GM18868 (cell line): ENCODE data around the gene TOP3B.
"Not testable (repeated sequence)": the region's sequence is repeated elsewhere in the genome, so short reads cannot be mapped to it uniquely, and the experiment has no call there.

Source experiments
- ATAC-seq: cut with Tn5 transposase; IDR thresholded peaks from one replicate; pipeline ENCODE4 v1.9.1; 2021; ENCODE audit warnings: mild to moderate bottlenecking, moderate library complexity; ENCODE audit not compliant: unreplicated experiment

TOP3B gene

DNA sequence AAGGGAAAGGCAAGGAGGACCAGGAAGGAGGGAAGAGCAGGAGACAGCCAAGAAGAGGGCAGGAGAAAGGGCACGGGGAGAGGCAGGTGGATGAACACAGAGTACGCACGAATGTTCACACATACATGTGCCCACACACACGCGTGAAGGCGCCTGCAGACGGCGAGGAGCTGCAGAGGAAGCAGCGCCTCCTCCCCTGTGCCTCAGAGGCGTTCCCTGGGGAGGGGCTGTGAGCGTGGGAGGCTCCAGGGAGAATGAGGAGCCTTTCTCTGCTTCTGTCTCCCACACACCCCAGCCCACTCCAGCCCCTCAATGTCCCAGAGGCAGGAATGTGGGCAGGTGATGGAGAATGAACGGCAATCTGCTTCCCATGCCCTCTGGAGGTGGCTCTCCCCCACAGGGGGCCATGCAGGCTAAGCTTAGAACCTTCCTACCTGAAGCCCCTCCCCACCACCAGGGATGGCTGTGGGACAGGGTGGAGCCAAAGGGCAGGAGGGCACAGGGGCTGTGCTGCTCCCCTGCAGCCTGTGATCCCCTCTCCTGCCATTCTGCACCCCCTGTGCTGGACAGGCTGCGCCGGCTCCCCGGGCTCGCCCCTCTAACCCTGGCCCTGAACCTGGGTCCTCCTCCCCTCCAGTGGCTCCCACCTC is 55.3 kb downstream of the TOP3B start:
- no peak for ATAC-seq

GRCh38 chr22:21926728-21927127 is 55.9 kb downstream of the TOP3B start:
- no peak for ATAC-seq

GRCh38 chr22:21923163-21923561 is 59.4 kb downstream of the TOP3B start:
- no peak for ATAC-seq

GRCh38 chr22:21922370-21923162 is 60.0 kb downstream of the TOP3B start:
- no peak for ATAC-seq

DNA sequence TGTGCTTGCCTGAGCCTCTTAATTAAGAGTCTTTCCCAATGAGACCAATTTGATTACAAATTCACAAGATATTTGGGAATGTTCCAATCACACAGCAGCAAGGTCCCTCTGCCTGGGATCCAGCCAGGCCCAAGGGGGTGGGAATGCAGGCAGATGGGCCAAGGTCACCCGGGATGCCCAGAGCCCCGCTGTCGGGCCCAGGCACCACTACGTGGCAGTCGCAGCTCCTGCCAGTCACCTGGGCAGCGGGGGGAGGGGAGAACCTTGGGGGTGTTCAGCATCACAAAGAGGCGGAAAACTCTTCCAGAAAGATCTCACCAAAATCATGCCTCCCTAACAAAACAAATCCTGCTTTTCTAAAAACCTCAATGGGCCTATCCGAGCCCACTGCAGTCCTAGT is 60.9 kb downstream of the TOP3B start:
- no peak for ATAC-seq

GRCh38 chr22:21921184-21921721 is 61.3 kb downstream of the TOP3B start:
- no peak for ATAC-seq

DNA sequence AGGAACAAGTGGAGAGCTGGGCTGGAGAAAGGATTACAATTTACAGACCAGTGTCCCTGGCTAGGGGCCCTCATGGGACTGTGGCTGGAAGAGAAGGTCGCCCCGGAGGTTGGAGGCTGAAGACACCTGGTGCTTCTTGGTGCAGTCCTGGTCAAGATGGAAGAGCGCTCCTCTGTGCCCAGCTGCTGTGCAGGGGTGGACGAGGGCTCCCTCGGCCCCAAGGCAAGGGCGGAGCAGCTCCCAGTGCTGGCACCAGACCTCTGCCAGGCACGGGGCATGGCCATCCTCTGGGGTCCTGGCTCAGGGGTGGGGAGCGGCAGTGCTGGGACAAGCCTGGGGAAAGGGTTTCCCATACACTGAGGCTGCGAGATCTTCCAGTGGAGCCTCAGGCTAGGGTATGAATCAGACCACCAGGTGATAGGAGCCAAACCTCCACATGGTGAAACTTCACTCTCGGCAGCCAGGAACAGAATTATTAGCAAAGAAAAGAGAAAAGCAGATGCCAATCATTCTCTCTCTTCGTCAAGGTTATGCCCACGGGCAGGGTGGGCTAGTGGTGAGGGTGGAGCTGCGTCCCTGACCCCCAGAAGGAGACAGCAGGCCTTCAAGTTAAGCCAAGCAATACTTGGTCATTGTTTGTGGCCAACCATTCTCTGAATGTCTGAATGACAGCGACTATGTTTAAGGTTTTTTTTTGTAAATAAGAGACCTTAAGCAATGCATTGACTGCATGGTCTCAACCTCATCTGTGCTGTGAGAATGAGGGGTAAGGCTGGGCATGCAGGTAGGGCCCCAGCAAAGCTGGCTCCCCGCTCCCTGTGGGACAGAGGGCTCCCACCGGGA is 62.0 kb downstream of the TOP3B start:
- no peak for ATAC-seq

GRCh38 chr22:21919526-21920307 is 62.9 kb downstream of the TOP3B start:
- ATAC-seq = no peak

- no peak for ATAC-seq
Observed at GRCh38 chr22:21918466-21919185, 64.0 kb downstream of the TOP3B start.

DNA sequence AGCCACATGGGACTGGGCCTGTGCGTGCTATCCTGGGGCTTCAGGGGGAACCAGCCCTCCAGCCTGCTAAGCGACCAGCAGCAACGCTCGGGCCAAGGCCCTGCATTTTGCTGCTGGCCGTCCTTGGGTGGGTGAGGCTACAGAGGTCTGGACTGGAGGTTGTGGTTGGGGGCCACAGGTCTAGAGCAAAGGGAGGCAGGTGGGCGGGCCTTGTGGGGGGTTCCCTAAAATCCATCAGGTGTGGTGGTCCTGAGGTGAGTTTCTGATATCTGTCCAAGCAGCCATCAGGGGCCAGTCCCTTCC is 64.7 kb downstream of the TOP3B start:
- ATAC-seq = no peak

- no peak for ATAC-seq
Observed at GRCh38 chr22:21917181-21917958, 65.2 kb downstream of the TOP3B start.

DNA sequence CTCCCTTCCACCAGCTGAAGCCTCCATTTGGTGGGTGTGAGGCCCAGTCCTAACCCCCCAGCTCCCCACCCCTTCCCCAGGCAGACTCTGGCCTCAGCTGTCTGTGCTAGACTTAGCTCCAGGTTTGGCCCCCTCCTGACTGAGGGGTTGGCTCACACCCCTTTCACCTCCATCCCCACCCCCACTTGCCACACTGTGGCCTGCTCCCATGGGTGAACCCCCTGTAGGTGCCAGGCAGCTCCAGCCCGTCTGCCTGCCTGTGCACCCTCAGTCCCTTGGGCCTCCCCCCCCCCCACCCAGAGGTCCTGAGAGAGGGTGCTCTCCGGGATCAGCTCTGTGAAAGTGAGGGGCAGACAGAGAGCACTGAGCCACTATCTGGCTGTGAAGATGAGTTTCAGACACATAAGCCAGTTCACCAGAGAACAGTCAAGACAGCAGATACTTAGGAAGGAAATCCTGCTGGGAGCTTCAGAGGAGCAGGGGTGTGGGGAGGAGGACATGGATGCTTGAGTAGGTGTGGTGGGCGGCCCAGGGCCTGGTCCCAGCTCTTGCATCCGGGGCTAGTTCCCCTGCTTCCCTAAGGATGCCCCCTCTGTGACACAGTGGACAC is 66.2 kb downstream of the TOP3B start:
- no peak for ATAC-seq

DNA sequence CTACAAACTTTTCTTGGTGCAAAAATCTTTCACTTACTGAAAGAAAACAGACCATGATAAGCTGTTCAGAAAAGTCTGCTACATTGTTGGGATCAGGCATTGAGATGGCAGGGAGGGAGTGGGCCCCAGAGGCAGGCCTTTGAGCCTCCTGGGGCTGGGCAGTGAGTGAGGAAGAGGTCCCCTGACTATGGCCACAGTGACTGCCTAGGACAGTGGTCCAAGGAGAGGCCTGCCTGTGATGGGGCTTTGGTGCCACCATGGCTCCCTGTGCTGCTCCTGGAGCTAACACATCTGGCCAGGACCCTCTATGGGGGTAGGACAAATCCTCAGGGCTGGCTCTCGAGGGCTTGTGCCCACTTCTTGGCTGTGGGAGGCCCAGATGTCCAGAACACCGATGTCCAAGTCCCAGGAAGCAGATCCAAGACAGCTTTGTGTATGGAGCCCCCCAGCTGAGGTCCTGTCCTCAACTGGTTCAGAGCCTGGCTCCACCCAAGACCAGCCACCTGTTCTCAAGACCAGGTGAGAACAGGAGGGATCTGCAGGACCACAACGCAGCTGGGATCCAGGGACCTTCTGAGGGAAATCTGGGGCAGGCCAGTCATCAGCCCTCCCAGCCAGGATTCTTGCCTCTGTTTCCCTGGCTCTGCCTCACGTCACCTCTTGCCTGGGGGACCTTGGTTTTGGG is 66.8 kb downstream of the TOP3B start:
- no peak for ATAC-seq

- not testable (repeated sequence) for ATAC-seq
Observed at GRCh38 chr22:21914033-21914642, 68.4 kb downstream of the TOP3B start.

DNA sequence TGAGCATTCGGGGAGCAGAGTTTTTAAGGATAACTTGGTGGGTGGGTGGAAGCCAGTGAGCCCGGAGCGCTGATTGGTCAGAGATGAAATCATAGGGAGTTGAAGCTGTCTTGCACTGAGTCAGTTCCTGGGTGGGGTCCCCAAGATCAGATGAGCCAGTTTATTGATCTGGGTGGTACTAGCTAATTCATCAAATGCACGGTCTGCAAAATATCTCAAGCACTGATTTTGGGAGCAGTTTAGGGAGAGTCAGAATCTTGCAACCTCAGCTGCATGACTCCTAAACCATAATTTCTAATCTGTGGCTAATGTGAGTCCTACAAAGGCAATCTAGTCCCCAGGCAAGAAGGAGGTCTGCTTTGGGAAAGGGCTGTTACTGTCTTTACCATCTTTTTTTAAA is 72.2 kb downstream of the TOP3B start:
- ATAC-seq = not testable (repeated sequence)

DNA sequence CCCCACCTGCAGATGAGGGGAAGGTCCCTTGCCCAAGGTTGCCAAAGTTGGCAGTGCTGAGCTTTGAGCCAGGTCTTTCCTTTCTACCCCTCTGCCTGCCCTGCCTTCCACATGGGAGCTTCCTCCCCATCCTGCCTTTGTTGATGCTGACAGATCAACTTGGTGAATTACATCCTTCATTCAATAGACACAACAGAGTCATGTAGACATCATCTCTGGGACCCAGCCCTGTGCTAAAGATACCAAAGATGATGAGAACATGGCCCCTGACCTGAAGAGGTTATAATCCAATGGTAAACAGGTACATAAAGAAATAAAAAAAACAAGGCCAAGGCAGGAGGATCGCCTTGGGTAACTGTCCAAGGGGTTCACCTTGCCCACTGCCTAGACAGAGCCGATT is 72.7 kb downstream of the TOP3B start:
- ATAC-seq = no peak

DNA sequence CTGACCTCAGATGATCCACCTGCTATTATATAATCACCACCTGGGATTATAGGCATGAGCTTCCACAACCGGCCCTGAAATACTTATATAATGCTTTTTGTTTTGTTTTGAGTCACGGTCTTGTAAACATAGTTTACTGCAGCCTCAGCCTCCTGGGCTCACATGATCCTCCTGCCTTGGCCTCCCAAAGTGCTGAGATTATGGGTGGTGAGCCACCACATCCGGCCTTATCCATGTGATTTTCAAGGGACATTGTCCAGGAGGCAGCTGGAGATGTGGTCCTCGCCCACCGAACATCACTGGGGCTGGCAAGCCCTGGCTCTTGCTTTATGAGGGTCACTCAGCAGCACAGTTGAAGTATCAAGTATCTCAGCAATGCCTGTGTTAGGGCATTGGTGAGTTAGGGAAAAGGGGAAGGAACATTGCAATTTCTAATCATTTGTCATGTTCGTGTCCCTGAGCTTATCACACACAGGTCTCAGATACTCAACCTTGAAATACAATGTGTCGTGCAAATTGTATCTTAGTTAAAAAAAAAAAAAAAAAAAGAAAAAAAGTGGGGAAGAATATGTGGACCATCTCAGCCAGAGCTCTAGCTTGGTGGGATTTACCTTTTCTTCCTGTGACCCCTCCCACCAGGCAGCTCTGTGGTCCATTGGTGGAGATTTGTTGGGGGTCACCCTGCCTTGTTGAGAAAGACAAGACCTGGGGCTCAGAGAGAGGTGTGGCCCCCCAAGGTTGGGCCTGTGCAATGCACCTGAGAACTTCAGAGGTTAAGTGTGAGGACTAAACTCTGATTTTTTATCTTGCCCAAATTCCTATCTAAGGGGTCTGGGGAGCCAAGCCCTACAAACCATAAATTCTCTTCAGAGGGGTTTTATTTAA is 74.7 kb downstream of the TOP3B start:
- ATAC-seq = no peak
